Uterus (tissue), 2 donors: Measurements from ENCODE around the gene RMND5B.

Experiments used
- POLR2A ChIP-seq, 2 donors: fragments of 450-650 bp; IDR thresholded peaks; one replicate each; pipeline ENCODE4 v1.6.1; 2016; ENCODE audit warnings: antibody characterized with exemption in 2 of 2, mild to moderate bottlenecking in 1 of 2, moderate library complexity in 1 of 2
- TF ChIP-seq, protein P1 (sequence below), 4 experiments: fragments of 200-600 bp in 2 of 4; fragments of 450-650 bp in 2 of 4; sonication (generic) in 2 of 4; IDR thresholded peaks; one replicate each; pipeline ENCODE4 v1.5.1; 2016 to 2019; ENCODE audit warnings: antibody characterized with exemption in 4 of 4, mild to moderate bottlenecking in 2 of 4, moderate library complexity in 1 of 4

DNA sequence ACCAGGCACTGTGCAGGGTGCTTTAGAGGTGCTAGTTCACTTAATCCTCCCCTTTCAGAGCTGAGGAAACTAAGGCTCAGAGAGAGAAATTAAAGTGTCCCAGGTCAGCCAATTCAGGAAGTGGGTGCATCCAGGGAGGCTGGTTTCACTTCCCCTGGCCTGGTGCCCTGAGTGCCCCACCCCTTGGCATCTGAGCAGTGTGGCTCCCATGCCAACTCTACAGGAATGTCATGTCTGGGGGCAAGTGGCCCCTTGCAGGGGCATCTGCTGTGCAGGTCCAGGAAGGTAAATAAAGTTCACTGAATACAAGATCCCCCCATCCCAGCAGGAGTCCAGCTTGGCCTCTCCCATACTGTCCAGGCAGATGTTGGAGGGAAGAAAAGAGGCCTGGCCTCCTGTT lies 21.8 kb upstream of the RMND5B start:
- TF ChIP-seq, protein P1, sequence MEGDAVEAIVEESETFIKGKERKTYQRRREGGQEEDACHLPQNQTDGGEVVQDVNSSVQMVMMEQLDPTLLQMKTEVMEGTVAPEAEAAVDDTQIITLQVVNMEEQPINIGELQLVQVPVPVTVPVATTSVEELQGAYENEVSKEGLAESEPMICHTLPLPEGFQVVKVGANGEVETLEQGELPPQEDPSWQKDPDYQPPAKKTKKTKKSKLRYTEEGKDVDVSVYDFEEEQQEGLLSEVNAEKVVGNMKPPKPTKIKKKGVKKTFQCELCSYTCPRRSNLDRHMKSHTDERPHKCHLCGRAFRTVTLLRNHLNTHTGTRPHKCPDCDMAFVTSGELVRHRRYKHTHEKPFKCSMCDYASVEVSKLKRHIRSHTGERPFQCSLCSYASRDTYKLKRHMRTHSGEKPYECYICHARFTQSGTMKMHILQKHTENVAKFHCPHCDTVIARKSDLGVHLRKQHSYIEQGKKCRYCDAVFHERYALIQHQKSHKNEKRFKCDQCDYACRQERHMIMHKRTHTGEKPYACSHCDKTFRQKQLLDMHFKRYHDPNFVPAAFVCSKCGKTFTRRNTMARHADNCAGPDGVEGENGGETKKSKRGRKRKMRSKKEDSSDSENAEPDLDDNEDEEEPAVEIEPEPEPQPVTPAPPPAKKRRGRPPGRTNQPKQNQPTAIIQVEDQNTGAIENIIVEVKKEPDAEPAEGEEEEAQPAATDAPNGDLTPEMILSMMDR (IDR thresholded peaks at IDR 0.05) = no peak
- TF ChIP-seq POLR2A (IDR thresholded peaks at IDR 0.05) = no peak
